NCI-H510A (cell line): ENCODE results near the gene KLHL9.
"Not testable (repeated sequence)": the region's sequence is repeated elsewhere in the genome, so short reads cannot be mapped to it uniquely, and the experiment has no call there.

Experiments
- DNase-seq: peaks from one replicate; lab custom pipeline; 2025; lab: John Stamatoyannopoulos, UW

Gene KLHL9

GRCh38 chr9:21334701-21335632, at the start of gene KLHL9:
KLHL9 (minus strand) TSS chr9:21335404; CDS start chr9:21334859, 545 bp downstream.
- DNase-seq = peak; percentile 57

GRCh38 chr9:21383627-21384026, 48.4 kb upstream of the KLHL9 start:
- no peak for DNase-seq

- no peak for DNase-seq
These were observed 46.5 kb upstream of the KLHL9 start for GRCh38 chr9:21381448-21382339.

- DNase-seq = not testable (repeated sequence)
These were observed 36.3 kb upstream of the KLHL9 start for GRCh38 chr9:21371467-21371866.

GRCh38 chr9:21367957-21368356, 32.8 kb upstream of the KLHL9 start, which contains the start of gene IFNA13:
IFNA13 (minus strand) TSS chr9:21368057; CDS start chr9:21368010, 47 bp downstream.
- DNase-seq = no peak

GRCh38 chr9:21367169-21367568, 32.0 kb upstream of the KLHL9 start:
- DNase-seq = not testable (repeated sequence)

GRCh38 chr9:21362287-21362686, 27.1 kb upstream of the KLHL9 start:
- DNase-seq = no peak

- no peak for DNase-seq
These were observed 22.6 kb upstream of the KLHL9 start for GRCh38 chr9:21357479-21358460.

GRCh38 chr9:21350787-21351186, 15.6 kb upstream of the KLHL9 start, which contains the start of gene IFNA6:
IFNA6 (minus strand) TSS chr9:21350887; CDS start chr9:21350887, 0 bp downstream.
- DNase-seq = no peak

- no peak for DNase-seq
These were observed 13.3 kb upstream of the KLHL9 start for GRCh38 chr9:21348430-21348970.

- no peak for DNase-seq
These were observed 5.5 kb upstream of the KLHL9 start for GRCh38 chr9:21340735-21341134.

GRCh38 chr9:21336457-21336856, 1.3 kb upstream of the KLHL9 start:
- DNase-seq = no peak

GRCh38 chr9:21333226-21333625, 2.0 kb downstream of the KLHL9 start:
- DNase-seq = no peak

GRCh38 chr9:21331676-21332402, 3.4 kb downstream of the KLHL9 start:
- DNase-seq = no peak

- no peak for DNase-seq
These were observed 8.6 kb downstream of the KLHL9 start for GRCh38 chr9:21326526-21327139.

GRCh38 chr9:21324047-21324446, 11.2 kb downstream of the KLHL9 start:
- no peak for DNase-seq

GRCh38 chr9:21322911-21323461, 12.2 kb downstream of the KLHL9 start:
- no peak for DNase-seq

GRCh38 chr9:21320465-21320864, 14.7 kb downstream of the KLHL9 start:
- DNase-seq = no peak
